Sciatic nerve (tissue), 2 donors: ENCODE measurements around the gene ZNF518B. TPM values are rescaled to one million over a fixed set of nuclear protein-coding genes. Genes with fewer than 3 reads are reported as not detected.
"Not testable (repeated sequence)": the region's sequence is repeated elsewhere in the genome, so short reads cannot be mapped to it uniquely, and the experiment has no call there.

ENCODE experiments used
- ATAC-seq: fragments of 200-7000 bp; cut with Tn5 transposase; one replicate; pipeline ENCODE4 v1.9.1; 2020; ENCODE audit warnings: mild to moderate bottlenecking, moderate library complexity
- DNase-seq: peaks from one replicate; pipeline ENCODE4 v3.0.0-alpha.2; 2020; ENCODE audit warnings: low spot score
- intact Hi-C: fragments of 100-400 bp; cut with DNase I; formaldehyde crosslinking; loops from one replicate; pipeline ENCODE4 v1.14.2; 2022
- total RNA-seq: library from RNA; stranded (reverse); fragmentation: NEBNext Ultra II Directional; extraction: Animal tissue kit (Norgen Biotek cat#: 25700); gene quantifications from one replicate; pipeline ENCODE4 v1.2.1, GENCODE V29; 2021
- donor health status: DM: no; HTN: no; CAD: no.
- donor health status: DM: no; HTN: no; CAD: no.

The ZNF518B gene
- total RNA-seq, 1 donor from 2014 or later = 20.3 TPM

GRCh38 chr4:10459305-10459704 lies 2.1 kb upstream of the ZNF518B start:
- ATAC-seq = no peak
- DNase-seq = no peak
- intact Hi-C loops = no loop called here

- intact Hi-C loops = no loop called here
- no peak for DNase-seq
- ATAC-seq = no peak
Measured at GRCh38 chr4:10458177-10458576, 951 bp upstream of the ZNF518B start.

GRCh38 chr4:10456595-10457254 lies 501 bp downstream of the ZNF518B start:
- DNase-seq (peak; percentile 67), ATAC-seq (peak; percentile 57)
- intact Hi-C loops = no loop called here

GRCh38 chr4:10456260-10456594 lies 999 bp downstream of the ZNF518B start:
- intact Hi-C loops = no loop called here
- ATAC-seq = no peak
- no peak for DNase-seq

GRCh38 chr4:10455133-10455532 lies 2.1 kb downstream of the ZNF518B start:
- intact Hi-C loops = no loop called here
- DNase-seq (no peak), ATAC-seq (no peak)

GRCh38 chr4:10454726-10455125 lies 2.5 kb downstream of the ZNF518B start:
- intact Hi-C loops = no loop called here
- DNase-seq (no peak), ATAC-seq (no peak)

GRCh38 chr4:10454121-10454520 lies 3.1 kb downstream of the ZNF518B start:
- DNase-seq = no peak
- intact Hi-C loops = no loop called here
- no peak for ATAC-seq

- intact Hi-C loops = no loop called here
- ATAC-seq = no peak
- DNase-seq = no peak
Measured at GRCh38 chr4:10448991-10449390, 8.2 kb downstream of the ZNF518B start.

GRCh38 chr4:10442976-10443375 lies 14.2 kb downstream of the ZNF518B start:
- DNase-seq = no peak
- ATAC-seq = no peak
- intact Hi-C loops = no loop called here

GRCh38 chr4:10441512-10441911 lies 15.7 kb downstream of the ZNF518B start:
- DNase-seq (no peak), ATAC-seq (no peak)
- intact Hi-C loops = no loop called here

- intact Hi-C loops = no loop called here
- DNase-seq = no peak
- ATAC-seq = no peak
Measured at GRCh38 chr4:10438924-10439323, 18.3 kb downstream of the ZNF518B start.

- no peak for ATAC-seq
- no peak for DNase-seq
- intact Hi-C loops = no loop called here
Measured at GRCh38 chr4:10437735-10438134, 19.5 kb downstream of the ZNF518B start.

- DNase-seq, intact Hi-C loops, ATAC-seq: not testable (repeated sequence)
Measured at GRCh38 chr4:10427680-10428079, 29.5 kb downstream of the ZNF518B start.

GRCh38 chr4:10421344-10422055 lies 35.7 kb downstream of the ZNF518B start:
- intact Hi-C loops = no loop called here
- DNase-seq (no peak), ATAC-seq (no peak)

GRCh38 chr4:10417740-10418139 lies 39.5 kb downstream of the ZNF518B start:
- intact Hi-C loops = no loop called here
- no peak for ATAC-seq
- no peak for DNase-seq

- ATAC-seq (no peak), DNase-seq (no peak)
- intact Hi-C loops = no loop called here
Measured at GRCh38 chr4:10416441-10416840, 40.8 kb downstream of the ZNF518B start.

GRCh38 chr4:10413177-10413576 lies 44.0 kb downstream of the ZNF518B start:
- DNase-seq = no peak

GRCh38 chr4:10405672-10406071 lies 51.6 kb downstream of the ZNF518B start:
- intact Hi-C loops = no loop called here
- no peak for ATAC-seq

More at GRCh38 chr4:10413177-10413576, 44.0 kb downstream of the ZNF518B start:
- ATAC-seq = no peak
- intact Hi-C loops = no loop called here

GRCh38 chr4:10403633-10404445 lies 53.4 kb downstream of the ZNF518B start:
- no peak for ATAC-seq

More at GRCh38 chr4:10405672-10406071, 51.6 kb downstream of the ZNF518B start:
- no peak for DNase-seq

More at GRCh38 chr4:10403633-10404445, 53.4 kb downstream of the ZNF518B start:
- DNase-seq = no peak
- intact Hi-C loops = loop anchor here (5.0 kb wide), 1 partner anchor 242 kb away; no protein-coding TSS in a partner anchor
